GM12878 (cell line): ENCODE results near the gene CHFR. TPM values are rescaled to one million over a fixed set of nuclear protein-coding genes. Genes with fewer than 3 reads are reported as not detected.

Experiments
- ATAC-seq: fragments of 200-7000 bp; cut with Tn5 transposase; 3 replicates; pipeline ENCODE4 v1.9.1; 2020; ENCODE audit warnings: mild to moderate bottlenecking, moderate library complexity
- BruUV-seq: library from RNA; stranded (reverse); fragments of 400-500 nt; replicated peaks from 2 replicates; lab custom pipeline; 2021; lab: Mats Ljungman, UMichigan
- CTCF ChIA-PET: fragments of 300-600 bp; sonication (Branson Sonifier 250); formaldehyde crosslinking; extraction: SDS; loops from one replicate; lab custom pipeline; 2021; ENCODE audit warnings: inconsistent platforms; lab: Yijun Ruan, JAX
- POLR2A ChIA-PET: fragments of 350-600 bp; formaldehyde crosslinking; extraction: SDS; loops from one replicate; lab custom pipeline; 2021; ENCODE audit warnings: inconsistent platforms; lab: Charles Lee
- RAD21 ChIA-PET: fragments of 300-600 bp; sonication (Branson Sonifier 250); formaldehyde crosslinking; loops from one replicate; lab custom pipeline; 2023; ENCODE audit warnings: antibody characterized with exemption; ENCODE audit not compliant: unreplicated experiment; lab: Charles Lee
- SMC1A ChIA-PET: fragments of 300-600 bp; sonication (Branson Sonifier 250); formaldehyde crosslinking; loops from one replicate; lab custom pipeline; 2023; ENCODE audit not compliant: unreplicated experiment, uncharacterized antibody; lab: Charles Lee
- DNase-seq: peaks from one replicate; pipeline ENCODE4 v3.0.0-alpha.2; 2011; ENCODE audit warnings: low read depth, low spot score
- FAIRE-seq: peaks from 3 replicates; lab custom pipeline; 2011; peaks lifted over from hg19 to GRCh38; lab: Jason Lieb, UNC
- H2AFZ ChIP-seq: 2 replicates; pipeline ENCODE4 v1.6.0; 2011; ENCODE audit warnings: low read depth, low read length, control low read depth; ENCODE audit not compliant: control insufficient read depth
- H3K27ac ChIP-seq: 2 replicates; pipeline ENCODE4 v1.5.1; 2011; ENCODE audit warnings: control low read depth; ENCODE audit not compliant: control insufficient read depth, insufficient read depth
- H3K27me3 ChIP-seq, 2 experiments: replicated peaks in 1 of 2; 2 replicates each; pipeline versions ENCODE4 v1.6.0 to v1.6.1; 2011; ENCODE audit warnings: low read length in 1 of 2; ENCODE audit not compliant: control insufficient read depth in 2 of 2, insufficient read depth in 2 of 2
- H3K36me3 ChIP-seq, 2 experiments: 2 replicates each; pipeline ENCODE4 v1.5.1; 2011; ENCODE audit warnings: low read length in 1 of 2; ENCODE audit not compliant: control insufficient read depth in 2 of 2, insufficient read depth in 2 of 2
- H3K4me1 ChIP-seq: 2 replicates; pipeline ENCODE4 v1.6.1; 2011; ENCODE audit warnings: mild to moderate bottlenecking, low read length, moderate library complexity, mixed read lengths; ENCODE audit not compliant: control insufficient read depth, insufficient read depth
- H3K4me2 ChIP-seq: 2 replicates; pipeline ENCODE4 v1.6.0; 2011; ENCODE audit warnings: control low read depth; ENCODE audit not compliant: control insufficient read depth, insufficient read depth
- H3K4me3 ChIP-seq: fragments of 200-600 bp; sonication (generic); 2 replicates; pipeline ENCODE4 v1.5.1; 2016
- H3K79me2 ChIP-seq: 2 replicates; pipeline ENCODE4 v1.6.0; 2011; ENCODE audit warnings: low read length; ENCODE audit not compliant: control insufficient read depth, insufficient read depth
- H3K9ac ChIP-seq: 2 replicates; pipeline ENCODE4 v1.8.0; 2011; ENCODE audit warnings: low read length, control low read depth, mixed read lengths; ENCODE audit not compliant: control insufficient read depth, insufficient read depth
- H3K9me3 ChIP-seq: replicated peaks from 3 replicates; pipeline ENCODE4 v1.5.1; 2011; ENCODE audit warnings: mild to moderate bottlenecking, low read length; ENCODE audit not compliant: control insufficient read depth, insufficient read depth
- H4K20me1 ChIP-seq: 2 replicates; pipeline ENCODE4 v1.6.0; 2011; ENCODE audit not compliant: control insufficient read depth, insufficient read depth
- CBFB ChIP-seq: IDR thresholded peaks from 2 replicates; pipeline ENCODE4 v1.6.1; 2016; ENCODE audit warnings: antibody characterized with exemption, low read depth
- MYC ChIP-seq: IDR thresholded peaks from 2 replicates; pipeline ENCODE4 v1.6.1; 2011; ENCODE audit warnings: mild to moderate bottlenecking, low read length, moderate library complexity, inconsistent platforms; ENCODE audit not compliant: insufficient read depth, insufficient replicate concordance, insufficient read length, severe bottlenecking
- RFX5 ChIP-seq: IDR thresholded peaks from 2 replicates; pipeline ENCODE4 v1.6.1; 2011; ENCODE audit warnings: low read depth, low read length, improper control_type of control experiment
- WGBS: methylation state at CpG from one replicate; pipeline ENCODE4 v1.1.6; 2016; ENCODE audit warnings: low lambda C conversion rate; ENCODE audit not compliant: insufficient replicate concordance, insufficient coverage; ENCODE audit errors: missing lambda C conversion rate; 5-methylcytosine and 5-hydroxymethylcytosine counted together
- in situ Hi-C: fragments of 300-500 bp; cut with MboI; formaldehyde crosslinking; loops from 9 replicates; pipeline ENCODE4 v1.14.3; 2018; ENCODE audit warnings: mixed read lengths
- intact Hi-C: fragments of 100-400 bp; cut with micrococcal nuclease; formaldehyde crosslinking; loops from one replicate; pipeline ENCODE4 v1.14.2; 2022; ENCODE audit not compliant: unreplicated experiment
- polyA plus RNA-seq, 11 experiments: library from polyadenylated mRNA; depleted of rRNA in 4 of 11; unstranded in 6 of 11; stranded (reverse) in 5 of 11; fragments of >200 nt; fragmentation: Nextera tagmentation in 4 of 11; fragmentation: Illumina TruSeq in 1 of 11; extraction: Ambion mirVana in 4 of 11; extraction: Trizol in 1 of 11; gene quantifications; 1 replicate in 1 of 11; 2 replicates in 10 of 11; pipeline versions ENCODE4 v1.2.1 to v1.2.3, GENCODE V29; 2011 to 2016; ENCODE audit warnings: inconsistent platforms in 2 of 11, missing spikeins in 2 of 11, low read depth in 1 of 11
- total RNA-seq, 4 experiments: library from RNA; depleted of rRNA in 3 of 4; stranded (reverse); fragments of >200 nt in 3 of 4; fragmentation: Illumina TruSeq in 1 of 4; extraction: Trizol in 1 of 4; gene quantifications; 2 replicates each; pipeline versions ENCODE4 v1.2.1 to v1.2.3, GENCODE V29; 2013 to 2021
- TF ChIP-seq, protein P1 (sequence below): fragments of 450-650 bp; IDR thresholded peaks from 2 replicates; pipeline ENCODE4 v1.6.1; 2017; ENCODE audit warnings: mild to moderate bottlenecking, moderate library complexity

Gene CHFR
- total and polyA plus RNA-seq, 10 of the 15 experiments (the other 5 are each of a cell fraction or from before 2014, with no cell fraction given), result 1.1 to 49.4 (median 34.4) TPM

DNA sequence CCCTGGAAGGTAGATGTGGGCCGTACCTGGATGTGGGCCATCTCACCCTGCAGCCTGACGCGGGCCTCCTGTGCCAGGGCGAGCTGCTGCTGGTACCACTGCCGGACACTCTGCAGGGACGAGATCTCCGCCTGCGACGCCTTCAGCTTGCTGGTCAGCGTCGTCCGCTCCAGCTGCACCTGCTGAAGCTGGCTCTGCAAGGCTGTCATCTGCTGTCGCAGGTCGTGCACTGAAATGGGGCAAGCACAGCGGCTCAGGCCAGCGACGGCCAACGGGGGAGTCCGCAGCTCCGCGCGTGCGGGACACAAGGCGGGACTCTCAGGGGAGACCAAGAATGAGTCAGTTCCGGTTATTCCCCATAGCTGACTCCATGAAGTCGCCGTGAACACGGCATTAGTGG lies 85.7 kb downstream of the CHFR start:
- Histone ChIP-seq H3K9ac (no peak overlapping the region), H3K27me3 (no peaks in the 10 kb centered on the region), H3K4me1 (no peaks in the 10 kb centered on the region), H4K20me1 (no peaks in the 10 kb centered on the region), H3K79me2 (no peaks in the 10 kb centered on the region; the same call in 1 of the 2 replicates), H3K4me3 (no peak overlapping the region), H3K27ac (no peak overlapping the region), H3K4me2 (no peak overlapping the region), H2AFZ (no peak overlapping the region), H3K9me3 (no peaks in the 10 kb centered on the region), H3K36me3 (peaks cover 26 to 38% of the 10 kb centered on the region in 2 experiments)
- FAIRE-seq (no peak), DNase-seq (no peak), ATAC-seq (no peak)
- SMC1A ChIA-PET, result no interaction called here
- intact Hi-C loops, result no loop called here
- RAD21 ChIA-PET, result no interaction called here
- no peak for TF ChIP-seq RFX5
- TF ChIP-seq MYC, result no peak
- no peak for TF ChIP-seq CBFB
- no TSS peak for BruUV-seq
- POLR2A ChIA-PET, result no interaction called here
- CTCF ChIA-PET, result no interaction called here
- in situ Hi-C loops, result no loop called here
- over 99% methylated on average over 24 of the region's 28 CpGs for whole genome bisulfite sequencing

DNA sequence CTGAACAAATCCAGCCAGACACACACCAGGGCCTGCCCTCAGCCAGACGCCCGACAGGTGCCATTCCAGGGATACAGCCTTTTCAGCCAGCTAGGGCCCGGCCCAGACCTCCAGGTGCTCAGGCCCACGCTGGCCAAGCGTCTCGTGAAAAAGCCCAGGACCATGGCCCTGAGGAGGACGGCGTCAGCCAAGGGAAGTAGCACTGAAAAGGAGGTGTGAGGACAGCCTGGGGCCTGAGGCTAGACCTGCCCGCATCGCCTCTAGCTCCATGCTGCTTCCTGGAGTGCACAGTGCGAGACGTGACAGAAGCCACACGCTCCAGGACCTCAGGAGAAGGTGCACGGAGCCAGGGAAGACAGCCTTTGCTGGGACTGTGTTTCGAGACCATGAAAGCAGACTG lies 88.6 kb downstream of the CHFR start:
- ChIA-PET CTCF (no interaction called here), POLR2A (no interaction called here), RAD21 (no interaction called here), SMC1A (no interaction called here)
- no peak for DNase-seq
- Histone ChIP-seq H3K4me2 (no peak overlapping the region), H3K27ac (no peak overlapping the region), H3K4me3 (no peak overlapping the region), H3K9me3 (no peaks in the 10 kb centered on the region), H4K20me1 (no peaks in the 10 kb centered on the region), H3K9ac (no peak overlapping the region), H3K27me3 (no peaks in the 10 kb centered on the region), H3K36me3 (peaks cover 31 to 38% of the 10 kb centered on the region in 2 experiments), H3K4me1 (no peaks in the 10 kb centered on the region), H3K79me2 (no peaks in the 10 kb centered on the region), H2AFZ (no peak overlapping the region)
- WGBS, result over 99% methylated on average over 15 of the region's 15 CpGs
- intact Hi-C loops (no loop called here), in situ Hi-C loops (no loop called here)
- no peak for FAIRE-seq
- no peak for ATAC-seq
- no TSS peak for BruUV-seq
- TF ChIP-seq, protein P1, sequence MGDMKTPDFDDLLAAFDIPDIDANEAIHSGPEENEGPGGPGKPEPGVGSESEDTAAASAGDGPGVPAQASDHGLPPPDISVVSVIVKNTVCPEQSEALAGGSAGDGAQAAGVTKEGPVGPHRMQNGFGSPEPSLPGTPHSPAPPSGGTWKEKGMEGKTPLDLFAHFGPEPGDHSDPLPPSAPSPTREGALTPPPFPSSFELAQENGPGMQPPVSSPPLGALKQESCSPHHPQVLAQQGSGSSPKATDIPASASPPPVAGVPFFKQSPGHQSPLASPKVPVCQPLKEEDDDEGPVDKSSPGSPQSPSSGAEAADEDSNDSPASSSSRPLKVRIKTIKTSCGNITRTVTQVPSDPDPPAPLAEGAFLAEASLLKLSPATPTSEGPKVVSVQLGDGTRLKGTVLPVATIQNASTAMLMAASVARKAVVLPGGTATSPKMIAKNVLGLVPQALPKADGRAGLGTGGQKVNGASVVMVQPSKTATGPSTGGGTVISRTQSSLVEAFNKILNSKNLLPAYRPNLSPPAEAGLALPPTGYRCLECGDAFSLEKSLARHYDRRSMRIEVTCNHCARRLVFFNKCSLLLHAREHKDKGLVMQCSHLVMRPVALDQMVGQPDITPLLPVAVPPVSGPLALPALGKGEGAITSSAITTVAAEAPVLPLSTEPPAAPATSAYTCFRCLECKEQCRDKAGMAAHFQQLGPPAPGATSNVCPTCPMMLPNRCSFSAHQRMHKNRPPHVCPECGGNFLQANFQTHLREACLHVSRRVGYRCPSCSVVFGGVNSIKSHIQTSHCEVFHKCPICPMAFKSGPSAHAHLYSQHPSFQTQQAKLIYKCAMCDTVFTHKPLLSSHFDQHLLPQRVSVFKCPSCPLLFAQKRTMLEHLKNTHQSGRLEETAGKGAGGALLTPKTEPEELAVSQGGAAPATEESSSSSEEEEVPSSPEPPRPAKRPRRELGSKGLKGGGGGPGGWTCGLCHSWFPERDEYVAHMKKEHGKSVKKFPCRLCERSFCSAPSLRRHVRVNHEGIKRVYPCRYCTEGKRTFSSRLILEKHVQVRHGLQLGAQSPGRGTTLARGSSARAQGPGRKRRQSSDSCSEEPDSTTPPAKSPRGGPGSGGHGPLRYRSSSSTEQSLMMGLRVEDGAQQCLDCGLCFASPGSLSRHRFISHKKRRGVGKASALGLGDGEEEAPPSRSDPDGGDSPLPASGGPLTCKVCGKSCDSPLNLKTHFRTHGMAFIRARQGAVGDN, result no peak
